Ishikawa (cell line): ENCODE data around the gene EGR2.

Experiments
- CEBPB ChIP-seq: IDR thresholded peaks from 2 replicates; pipeline ENCODE4 v1.6.1; 2012
- CREB1 ChIP-seq: IDR thresholded peaks from 2 replicates; pipeline ENCODE4 v1.6.1; 2012; ENCODE audit warnings: low read depth
- EP300 ChIP-seq: IDR thresholded peaks from 2 replicates; pipeline ENCODE4 v1.6.1; 2012; ENCODE audit warnings: borderline replicate concordance
- RAD21 ChIP-seq: IDR thresholded peaks from 2 replicates; pipeline ENCODE4 v1.6.1; 2012; ENCODE audit warnings: low read depth
- TAF1 ChIP-seq: IDR thresholded peaks from 2 replicates; pipeline ENCODE4 v1.6.1; 2012; ENCODE audit warnings: low read depth, mild to moderate bottlenecking
- TCF12 ChIP-seq: IDR thresholded peaks from 2 replicates; pipeline ENCODE4 v1.6.1; 2012; ENCODE audit warnings: low read depth
- ZBTB7A ChIP-seq: IDR thresholded peaks from 2 replicates; pipeline ENCODE4 v1.6.1; 2012; ENCODE audit warnings: low read depth
- TF ChIP-seq, protein P1 (sequence below): IDR thresholded peaks from 2 replicates; pipeline ENCODE4 v1.6.1; 2012; ENCODE audit warnings: low read depth, mild to moderate bottlenecking
- TF ChIP-seq, protein P2 (sequence below): IDR thresholded peaks from 2 replicates; pipeline ENCODE4 v1.6.1; 2012

DNA sequence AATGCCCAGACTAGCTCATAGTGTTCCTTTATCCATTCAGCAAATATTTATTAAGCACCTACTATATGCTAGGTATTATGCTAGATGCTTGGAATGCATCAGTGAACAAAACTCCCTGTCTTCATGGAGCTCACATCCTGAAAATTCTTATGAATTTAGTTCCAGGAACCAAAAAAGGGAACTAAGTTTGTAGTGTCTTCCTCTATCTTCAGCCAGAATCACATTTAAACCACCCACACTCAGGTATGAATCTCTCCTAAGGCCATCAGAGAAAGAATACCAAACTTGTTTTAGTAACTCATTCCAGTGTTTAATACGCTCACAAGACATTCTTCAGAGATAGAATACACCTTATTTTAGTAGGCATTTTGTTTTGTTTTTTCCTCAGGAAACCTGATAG is 10.1 kb upstream of the EGR2 start:
- TF ChIP-seq RAD21: no peak
- TF ChIP-seq, protein P1, sequence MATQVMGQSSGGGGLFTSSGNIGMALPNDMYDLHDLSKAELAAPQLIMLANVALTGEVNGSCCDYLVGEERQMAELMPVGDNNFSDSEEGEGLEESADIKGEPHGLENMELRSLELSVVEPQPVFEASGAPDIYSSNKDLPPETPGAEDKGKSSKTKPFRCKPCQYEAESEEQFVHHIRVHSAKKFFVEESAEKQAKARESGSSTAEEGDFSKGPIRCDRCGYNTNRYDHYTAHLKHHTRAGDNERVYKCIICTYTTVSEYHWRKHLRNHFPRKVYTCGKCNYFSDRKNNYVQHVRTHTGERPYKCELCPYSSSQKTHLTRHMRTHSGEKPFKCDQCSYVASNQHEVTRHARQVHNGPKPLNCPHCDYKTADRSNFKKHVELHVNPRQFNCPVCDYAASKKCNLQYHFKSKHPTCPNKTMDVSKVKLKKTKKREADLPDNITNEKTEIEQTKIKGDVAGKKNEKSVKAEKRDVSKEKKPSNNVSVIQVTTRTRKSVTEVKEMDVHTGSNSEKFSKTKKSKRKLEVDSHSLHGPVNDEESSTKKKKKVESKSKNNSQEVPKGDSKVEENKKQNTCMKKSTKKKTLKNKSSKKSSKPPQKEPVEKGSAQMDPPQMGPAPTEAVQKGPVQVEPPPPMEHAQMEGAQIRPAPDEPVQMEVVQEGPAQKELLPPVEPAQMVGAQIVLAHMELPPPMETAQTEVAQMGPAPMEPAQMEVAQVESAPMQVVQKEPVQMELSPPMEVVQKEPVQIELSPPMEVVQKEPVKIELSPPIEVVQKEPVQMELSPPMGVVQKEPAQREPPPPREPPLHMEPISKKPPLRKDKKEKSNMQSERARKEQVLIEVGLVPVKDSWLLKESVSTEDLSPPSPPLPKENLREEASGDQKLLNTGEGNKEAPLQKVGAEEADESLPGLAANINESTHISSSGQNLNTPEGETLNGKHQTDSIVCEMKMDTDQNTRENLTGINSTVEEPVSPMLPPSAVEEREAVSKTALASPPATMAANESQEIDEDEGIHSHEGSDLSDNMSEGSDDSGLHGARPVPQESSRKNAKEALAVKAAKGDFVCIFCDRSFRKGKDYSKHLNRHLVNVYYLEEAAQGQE: no peak
- no peak for TF ChIP-seq TAF1
- no peak for TF ChIP-seq EP300
- no peak for TF ChIP-seq ZBTB7A
- TF ChIP-seq TCF12: no peak
- TF ChIP-seq, protein P2, sequence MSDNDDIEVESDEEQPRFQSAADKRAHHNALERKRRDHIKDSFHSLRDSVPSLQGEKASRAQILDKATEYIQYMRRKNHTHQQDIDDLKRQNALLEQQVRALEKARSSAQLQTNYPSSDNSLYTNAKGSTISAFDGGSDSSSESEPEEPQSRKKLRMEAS: no peak
- no peak for TF ChIP-seq CEBPB
- TF ChIP-seq CREB1: no peak
